KMS-11 (cell line): Measurements from ENCODE around the gene ACYP1.

Source experiments
- H2AFZ ChIP-seq: fragments of 200-600 bp; sonication (generic); 2 replicates; pipeline ENCODE4 v1.6.1; 2016; ENCODE audit warnings: antibody characterized with exemption, mixed run types, low read depth
- H3K27ac ChIP-seq: fragments of 200-600 bp; sonication (generic); 2 replicates; pipeline ENCODE4 v1.6.1; 2016; ENCODE audit warnings: mild to moderate bottlenecking, mixed run types
- H3K27me3 ChIP-seq: fragments of 200-600 bp; sonication (generic); 2 replicates; pipeline ENCODE4 v1.6.1; 2017; ENCODE audit warnings: mild to moderate bottlenecking, low read depth, mixed run types, moderate library complexity; ENCODE audit not compliant: insufficient read depth
- H3K36me3 ChIP-seq: fragments of 200-600 bp; sonication (generic); 2 replicates; pipeline ENCODE4 v1.6.1; 2017; ENCODE audit warnings: mild to moderate bottlenecking, mixed run types; ENCODE audit not compliant: insufficient read depth
- H3K4me1 ChIP-seq: fragments of 200-600 bp; sonication (generic); 2 replicates; pipeline ENCODE4 v1.6.1; 2016; ENCODE audit warnings: mild to moderate bottlenecking, low read depth, mixed run types; ENCODE audit not compliant: poor library complexity, severe bottlenecking
- H3K4me2 ChIP-seq: fragments of 200-600 bp; sonication (generic); 2 replicates; pipeline ENCODE4 v1.7.0; 2016; ENCODE audit warnings: mild to moderate bottlenecking, mixed run types
- H3K4me3 ChIP-seq: fragments of 200-600 bp; sonication (generic); IDR thresholded peaks from 2 replicates; pipeline ENCODE4 v1.6.1; 2017; ENCODE audit warnings: low read depth, low read length, mixed read lengths; ENCODE audit not compliant: insufficient read depth
- H3K79me2 ChIP-seq: fragments of 200-600 bp; sonication (generic); 2 replicates; pipeline ENCODE4 v1.6.1; 2016; ENCODE audit warnings: low read depth, mixed run types; ENCODE audit not compliant: insufficient read depth
- H3K9ac ChIP-seq: fragments of 200-600 bp; sonication (generic); 2 replicates; pipeline ENCODE4 v1.6.1; 2016; ENCODE audit warnings: mild to moderate bottlenecking, mixed run types
- H4K20me1 ChIP-seq: fragments of 200-600 bp; sonication (generic); 2 replicates; pipeline ENCODE4 v1.6.1; 2016; ENCODE audit warnings: mild to moderate bottlenecking, mixed run types; ENCODE audit not compliant: insufficient read depth
- CTCF ChIP-seq: fragments of 200-600 bp; sonication (generic); conservative IDR thresholded peaks from 2 replicates; pipeline ENCODE4 v1.6.1; 2017; ENCODE audit warnings: low read depth, mild to moderate bottlenecking, antibody characterized with exemption, low read length, moderate library complexity, mixed read lengths

The ACYP1 gene

GRCh38 chr14:75060420-75060819 is 3.4 kb downstream of the ACYP1 start:
- H3K4me2 ChIP-seq: no peak overlapping the region

GRCh38 chr14:75059642-75060041 is 4.2 kb downstream of the ACYP1 start:
- H3K27me3 ChIP-seq: no peaks in the 10 kb centered on the region
- no peak overlapping the region for H3K27ac ChIP-seq
- TF ChIP-seq CTCF: no peak
- no peak overlapping the region for H3K4me2 ChIP-seq
- no peak overlapping the region for H2AFZ ChIP-seq
- no peaks in the 10 kb centered on the region for H3K36me3 ChIP-seq
- no peak overlapping the region for H3K4me3 ChIP-seq
- no peak overlapping the region for H3K9ac ChIP-seq
- no peaks in the 10 kb centered on the region; the same call in 1 of the 2 replicates for H4K20me1 ChIP-seq
- no peaks in the 10 kb centered on the region for H3K79me2 ChIP-seq
- peaks cover 3% of the 10 kb centered on the region for H3K4me1 ChIP-seq

More at GRCh38 chr14:75060420-75060819, 3.4 kb downstream of the ACYP1 start:
- Histone ChIP-seq H3K9ac (no peak overlapping the region), H3K4me3 (no peak overlapping the region), H2AFZ (no peak overlapping the region), H3K4me1 (peaks cover 3% of the 10 kb centered on the region), H3K79me2 (no peaks in the 10 kb centered on the region), H4K20me1 (no peaks in the 10 kb centered on the region; the same call in 1 of the 2 replicates), H3K27me3 (no peaks in the 10 kb centered on the region), H3K27ac (no peak overlapping the region), H3K36me3 (no peaks in the 10 kb centered on the region)
- TF ChIP-seq CTCF: no peak

- H3K27ac ChIP-seq: no peak overlapping the region
- H3K36me3 ChIP-seq: no peaks in the 10 kb centered on the region
- no peaks in the 10 kb centered on the region for H3K27me3 ChIP-seq
- no peaks in the 10 kb centered on the region; the same call in 1 of the 2 replicates for H4K20me1 ChIP-seq
- H3K4me3 ChIP-seq: no peak overlapping the region
- peaks cover 20% of the 10 kb centered on the region for H3K4me1 ChIP-seq
- no peaks in the 10 kb centered on the region; the same call in 1 of the 2 replicates for H3K79me2 ChIP-seq
- H3K9ac ChIP-seq: no peak overlapping the region
- H2AFZ ChIP-seq: no peak overlapping the region
- H3K4me2 ChIP-seq: no peak overlapping the region
- no peak for TF ChIP-seq CTCF
Observed at GRCh38 chr14:75054421-75054820, 9.4 kb downstream of the ACYP1 start.

- Histone ChIP-seq H3K4me2 (no peak overlapping the region), H3K9ac (no peak overlapping the region)
Observed at GRCh38 chr14:75053396-75054291, 10.2 kb downstream of the ACYP1 start.

More at GRCh38 chr14:75053396-75054291, 10.2 kb downstream of the ACYP1 start:
- H3K4me1 ChIP-seq: peaks cover 20% of the 10 kb centered on the region
- TF ChIP-seq CTCF: no peak
- H3K4me3 ChIP-seq: no peak overlapping the region
- H2AFZ ChIP-seq: no peak overlapping the region
- H3K79me2 ChIP-seq: no peaks in the 10 kb centered on the region; the same call in 1 of the 2 replicates
- H3K27ac ChIP-seq: no peak overlapping the region
- H4K20me1 ChIP-seq: no peaks in the 10 kb centered on the region; the same call in 1 of the 2 replicates
- no peaks in the 10 kb centered on the region for H3K27me3 ChIP-seq
- H3K36me3 ChIP-seq: no peaks in the 10 kb centered on the region
